HepG2 (cell line): ENCODE measurements around the gene CADM1. TPM values are rescaled to one million over a fixed set of nuclear protein-coding genes. Genes with fewer than 3 reads are reported as not detected.

Experiments
- ATAC-seq: fragments of 200-7000 bp; cut with Tn5 transposase; 3 replicates; pipeline ENCODE4 v1.9.1; 2020; ENCODE audit warnings: mild to moderate bottlenecking, moderate library complexity
- BruUV-seq: library from RNA; stranded (reverse); fragments of 400-500 nt; replicated peaks from 2 replicates; lab custom pipeline; 2021; lab: Mats Ljungman, UMichigan
- CTCF ChIA-PET: fragments of 300-600 bp; formaldehyde crosslinking; extraction: SDS; loops from one replicate; lab custom pipeline; 2021; ENCODE audit warnings: low total read pairs, inconsistent platforms, low intra/inter-chr PET ratio; lab: Yijun Ruan, JAX
- POLR2A ChIA-PET: fragments of 350-600 bp; sonication (Branson Sonifier 250); formaldehyde crosslinking; loops from one replicate; lab custom pipeline; 2020; ENCODE audit warnings: antibody characterized with exemption, inconsistent platforms; lab: Yijun Ruan, JAX
- DNase-seq: peaks from one replicate; pipeline ENCODE4 v3.0.0-alpha.2; 2015; ENCODE audit warnings: low spot score
- FAIRE-seq: peaks from 3 replicates; lab custom pipeline; 2011; peaks lifted over from hg19 to GRCh38; lab: Jason Lieb, UNC
- H2AFZ ChIP-seq: one replicate; pipeline ENCODE4 v1.6.1; 2011; ENCODE audit warnings: low read length, inconsistent platforms
- H3K27ac ChIP-seq: fragments of 300-600 bp; 3 replicates; pipeline ENCODE4 v1.8.0; 2011; ENCODE audit warnings: mixed run types, mild to moderate bottlenecking, mixed read lengths, low read length, inconsistent platforms; ENCODE audit not compliant: insufficient read depth; ENCODE audit errors: extremely low read length
- H3K27me3 ChIP-seq, 2 experiments: fragments of 200-600 bp in 1 of 2; 2 replicates in 1 of 2; 3 replicates in 1 of 2; pipeline versions ENCODE4 v1.6.0 to v1.8.0; 2011; ENCODE audit warnings: low read length in 2 of 2, mild to moderate bottlenecking in 2 of 2, moderate library complexity in 2 of 2, inconsistent platforms in 1 of 2; ENCODE audit not compliant: insufficient read depth in 2 of 2, control insufficient read depth in 1 of 2
- H3K36me3 ChIP-seq, 2 experiments: fragments of 200-600 bp in 1 of 2; replicated peaks in 1 of 2; 2 replicates in 1 of 2; 3 replicates in 1 of 2; pipeline versions ENCODE4 v1.5.1 to v1.8.0; 2011; ENCODE audit warnings: low read length in 2 of 2, inconsistent platforms in 1 of 2; ENCODE audit not compliant: insufficient read depth in 2 of 2, control insufficient read depth in 1 of 2
- H3K4me1 ChIP-seq: 2 replicates; pipeline ENCODE4 v1.5.1; 2012; ENCODE audit warnings: low read length, inconsistent platforms; ENCODE audit not compliant: insufficient read depth
- H3K4me2 ChIP-seq: 2 replicates; pipeline ENCODE4 v1.6.0; 2011; ENCODE audit warnings: low read depth, low read length, inconsistent platforms
- H3K4me3 ChIP-seq, 3 experiments: fragments of 200-600 bp in 1 of 3; sonication (generic), shearing (Covaris generic) in 1 of 3; replicated peaks in 1 of 3; 2 replicates each; pipeline ENCODE4 v1.5.1; 2011 to 2016; ENCODE audit warnings: low read length in 3 of 3, inconsistent platforms in 2 of 3, low read depth in 2 of 3, mild to moderate bottlenecking in 2 of 3, control low read depth in 1 of 3, mixed read lengths in 1 of 3; ENCODE audit not compliant: insufficient read depth in 1 of 3
- H3K79me2 ChIP-seq: one replicate; pipeline ENCODE4 v1.6.1; 2011; ENCODE audit warnings: low read length, inconsistent platforms; ENCODE audit not compliant: insufficient read depth
- H3K9ac ChIP-seq: 2 replicates; pipeline ENCODE4 v1.6.0; 2011; ENCODE audit warnings: mild to moderate bottlenecking, low read depth, low read length, inconsistent platforms; ENCODE audit not compliant: insufficient read depth
- H3K9me3 ChIP-seq: 2 replicates; pipeline ENCODE4 v1.5.1; 2012; ENCODE audit warnings: mild to moderate bottlenecking, low read length
- H4K20me1 ChIP-seq: 2 replicates; pipeline ENCODE4 v1.6.0; 2011; ENCODE audit warnings: inconsistent platforms, mild to moderate bottlenecking, low read length, moderate library complexity; ENCODE audit not compliant: insufficient read depth
- GTF3A ChIP-seq: sonication (generic); formaldehyde crosslinking; conservative IDR thresholded peaks from 2 replicates; pipeline ENCODE4 v1.4.0; 2020; ENCODE audit warnings: mild to moderate bottlenecking, missing genetic modification reagents
- NCOA1 ChIP-seq: sonication (generic); formaldehyde crosslinking; IDR thresholded peaks from 2 replicates; pipeline ENCODE4 v1.9.0; 2021; ENCODE audit warnings: missing genetic modification reagents
- REPIN1 ChIP-seq: sonication (generic); formaldehyde crosslinking; IDR thresholded peaks from 2 replicates; pipeline ENCODE4 v1.8.0; 2022; ENCODE audit warnings: missing genetic modification reagents, low read depth, mild to moderate bottlenecking, borderline replicate concordance
- SMAD1 ChIP-seq: sonication (generic); formaldehyde crosslinking; IDR thresholded peaks from 2 replicates; pipeline ENCODE4 v1.4.0; 2020; ENCODE audit warnings: missing genetic modification reagents, low read depth, mild to moderate bottlenecking, borderline replicate concordance
- SP4 ChIP-seq: sonication (generic); formaldehyde crosslinking; IDR thresholded peaks from 2 replicates; pipeline ENCODE4 v1.8.1; 2023; ENCODE audit warnings: mild to moderate bottlenecking, missing genetic modification reagents
- ZNF230 ChIP-seq: sonication (generic); formaldehyde crosslinking; IDR thresholded peaks from 2 replicates; pipeline ENCODE4 v1.4.0; 2020; ENCODE audit warnings: mild to moderate bottlenecking, missing genetic modification reagents
- ZNF256 ChIP-seq: sonication (generic); formaldehyde crosslinking; conservative IDR thresholded peaks from 2 replicates; pipeline ENCODE4 v1.4.0; 2020; ENCODE audit warnings: missing genetic modification reagents
- ZNF30 ChIP-seq: sonication (generic); formaldehyde crosslinking; IDR thresholded peaks from 2 replicates; pipeline ENCODE4 v1.5.0; 2020; ENCODE audit warnings: mild to moderate bottlenecking, missing genetic modification reagents
- ZNF496 ChIP-seq: sonication (generic); formaldehyde crosslinking; IDR thresholded peaks from 2 replicates; pipeline ENCODE4 v1.8.1; 2023; ENCODE audit warnings: mild to moderate bottlenecking, moderate library complexity, missing genetic modification reagents; ENCODE audit not compliant: insufficient replicate concordance
- WGBS: methylation state at CpG from one replicate; pipeline ENCODE4 v1.1.6; 2017; ENCODE audit warnings: low lambda C conversion rate; 5-methylcytosine and 5-hydroxymethylcytosine counted together
- in situ Hi-C: cut with HindIII; loops from 2 replicates; pipeline ENCODE4 v1.10.0; 2017; ENCODE audit warnings: low pct_unique_long_range_greater_than_20kb; ENCODE audit not compliant: extremely low pct_ligation_motif_present
- intact Hi-C: fragments of 100-400 bp; cut with micrococcal nuclease; formaldehyde crosslinking; loops from one replicate; pipeline ENCODE4 v1.10.0; 2022; ENCODE audit not compliant: unreplicated experiment
- polyA plus RNA-seq, 8 experiments: library from polyadenylated mRNA; depleted of rRNA in 3 of 8; stranded (reverse) in 7 of 8; unstranded in 1 of 8; fragments of >200 nt; fragmentation: Illumina TruSeq in 4 of 8; extraction: Trizol in 4 of 8; gene quantifications; 2 replicates each; pipeline versions ENCODE4 v1.2.1 to v1.2.3, GENCODE V29; 2011 to 2016; ENCODE audit warnings: low read depth in 4 of 8, missing spikeins in 1 of 8, mixed read lengths in 1 of 8; ENCODE audit not compliant: insufficient read depth in 1 of 8
- total RNA-seq, 5 experiments: library from RNA; depleted of rRNA; stranded (reverse); fragments of >200 nt; fragmentation: Illumina TruSeq; extraction: Trizol; gene quantifications; 2 replicates each; pipeline ENCODE4 v1.2.3, GENCODE V29; 2016; ENCODE audit warnings: low read depth in 1 of 5
- TF ChIP-seq, protein P1 (sequence below): sonication (generic); formaldehyde crosslinking; IDR thresholded peaks from 2 replicates; pipeline ENCODE4 v1.4.0; 2020; ENCODE audit warnings: mild to moderate bottlenecking, missing genetic modification reagents
- TF ChIP-seq, protein P2 (sequence below): sonication (generic); formaldehyde crosslinking; conservative IDR thresholded peaks from 2 replicates; pipeline ENCODE4 v1.4.0; 2020; ENCODE audit warnings: missing genetic modification reagents
- TF ChIP-seq, protein P3 (sequence below): sonication (generic); formaldehyde crosslinking; IDR thresholded peaks from 2 replicates; pipeline ENCODE4 v1.4.0; 2020; ENCODE audit warnings: mild to moderate bottlenecking, missing genetic modification reagents, borderline replicate concordance

Gene CADM1
- total and polyA plus RNA-seq, 2 of the 13 experiments (the other 11 are each of a cell fraction or from before 2014, with no cell fraction given) = 71.3 to 122 TPM

DNA sequence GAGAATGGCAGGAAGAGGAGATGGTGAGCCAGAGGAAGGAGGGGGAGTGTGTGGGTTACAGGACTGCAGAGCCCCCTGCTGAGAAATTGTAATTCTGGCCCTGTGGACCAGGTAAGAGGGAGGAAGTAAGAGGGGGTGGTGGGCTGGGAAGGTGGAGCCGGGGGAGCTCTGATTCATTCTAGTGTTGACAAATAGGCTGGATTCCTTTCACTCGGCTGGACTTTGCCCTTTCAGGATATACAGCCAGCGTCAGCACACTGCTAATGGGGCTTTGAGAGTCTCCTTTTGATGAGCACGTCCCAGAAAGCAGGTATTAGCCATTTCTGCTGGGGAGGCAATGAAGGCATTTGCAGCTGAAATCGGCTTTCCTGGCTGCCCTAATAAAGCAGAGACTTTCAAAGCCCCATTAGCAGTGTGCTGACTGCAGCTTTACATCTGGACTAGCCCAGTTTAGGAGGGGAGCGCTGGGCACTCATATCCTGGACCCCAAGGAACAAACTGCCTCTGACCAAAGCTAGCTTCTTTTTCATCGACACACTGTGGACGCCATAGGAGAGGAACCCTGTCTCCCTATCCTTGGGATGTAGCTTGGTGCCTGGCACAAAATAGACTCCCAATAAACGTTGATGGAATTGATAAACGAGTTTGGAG is 44.8 kb upstream of the CADM1 start (continued):
- TF ChIP-seq, protein P1, sequence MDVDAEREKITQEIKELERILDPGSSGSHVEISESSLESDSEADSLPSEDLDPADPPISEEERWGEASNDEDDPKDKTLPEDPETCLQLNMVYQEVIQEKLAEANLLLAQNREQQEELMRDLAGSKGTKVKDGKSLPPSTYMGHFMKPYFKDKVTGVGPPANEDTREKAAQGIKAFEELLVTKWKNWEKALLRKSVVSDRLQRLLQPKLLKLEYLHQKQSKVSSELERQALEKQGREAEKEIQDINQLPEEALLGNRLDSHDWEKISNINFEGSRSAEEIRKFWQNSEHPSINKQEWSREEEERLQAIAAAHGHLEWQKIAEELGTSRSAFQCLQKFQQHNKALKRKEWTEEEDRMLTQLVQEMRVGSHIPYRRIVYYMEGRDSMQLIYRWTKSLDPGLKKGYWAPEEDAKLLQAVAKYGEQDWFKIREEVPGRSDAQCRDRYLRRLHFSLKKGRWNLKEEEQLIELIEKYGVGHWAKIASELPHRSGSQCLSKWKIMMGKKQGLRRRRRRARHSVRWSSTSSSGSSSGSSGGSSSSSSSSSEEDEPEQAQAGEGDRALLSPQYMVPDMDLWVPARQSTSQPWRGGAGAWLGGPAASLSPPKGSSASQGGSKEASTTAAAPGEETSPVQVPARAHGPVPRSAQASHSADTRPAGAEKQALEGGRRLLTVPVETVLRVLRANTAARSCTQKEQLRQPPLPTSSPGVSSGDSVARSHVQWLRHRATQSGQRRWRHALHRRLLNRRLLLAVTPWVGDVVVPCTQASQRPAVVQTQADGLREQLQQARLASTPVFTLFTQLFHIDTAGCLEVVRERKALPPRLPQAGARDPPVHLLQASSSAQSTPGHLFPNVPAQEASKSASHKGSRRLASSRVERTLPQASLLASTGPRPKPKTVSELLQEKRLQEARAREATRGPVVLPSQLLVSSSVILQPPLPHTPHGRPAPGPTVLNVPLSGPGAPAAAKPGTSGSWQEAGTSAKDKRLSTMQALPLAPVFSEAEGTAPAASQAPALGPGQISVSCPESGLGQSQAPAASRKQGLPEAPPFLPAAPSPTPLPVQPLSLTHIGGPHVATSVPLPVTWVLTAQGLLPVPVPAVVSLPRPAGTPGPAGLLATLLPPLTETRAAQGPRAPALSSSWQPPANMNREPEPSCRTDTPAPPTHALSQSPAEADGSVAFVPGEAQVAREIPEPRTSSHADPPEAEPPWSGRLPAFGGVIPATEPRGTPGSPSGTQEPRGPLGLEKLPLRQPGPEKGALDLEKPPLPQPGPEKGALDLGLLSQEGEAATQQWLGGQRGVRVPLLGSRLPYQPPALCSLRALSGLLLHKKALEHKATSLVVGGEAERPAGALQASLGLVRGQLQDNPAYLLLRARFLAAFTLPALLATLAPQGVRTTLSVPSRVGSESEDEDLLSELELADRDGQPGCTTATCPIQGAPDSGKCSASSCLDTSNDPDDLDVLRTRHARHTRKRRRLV (CRISPR knock-in tag) = no peak
- TF ChIP-seq NCOA1 (CRISPR knock-in tag) (no peak), ZNF496 (CRISPR knock-in tag) (no peak), SP4 (CRISPR knock-in tag) (no peak)

DNA sequence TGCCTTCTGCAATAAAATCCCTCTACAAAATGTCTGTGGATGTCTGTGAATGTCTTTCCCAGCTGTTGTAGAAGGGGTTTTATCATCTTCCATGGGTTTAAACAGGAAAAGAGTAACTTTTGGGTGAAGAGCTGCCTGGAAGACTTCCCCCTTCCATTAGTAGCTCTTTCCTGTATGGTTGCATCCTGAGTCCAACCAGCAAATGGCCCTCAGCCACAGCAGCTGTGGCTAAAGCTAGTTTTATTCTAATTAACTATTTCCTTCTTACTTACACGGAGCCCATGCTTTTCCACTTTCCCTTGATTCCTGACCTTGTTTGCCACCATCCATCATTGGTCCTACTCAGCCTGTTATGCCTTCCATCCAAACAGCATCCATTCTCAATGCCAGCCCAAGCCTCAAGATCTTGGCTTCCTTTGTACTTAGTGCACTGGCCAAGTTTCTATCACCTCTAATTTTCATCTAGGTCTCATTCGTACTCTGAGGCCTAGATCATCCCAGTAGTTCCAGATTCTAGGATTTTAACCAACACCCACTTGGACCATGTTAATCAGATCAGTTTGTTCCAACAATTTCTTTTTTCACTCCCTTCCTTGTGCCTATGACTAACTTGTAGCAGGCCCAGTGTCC is 41.5 kb upstream of the CADM1 start:
- H3K79me2 ChIP-seq = no peaks in the 10 kb centered on the region
- no peaks in the 10 kb centered on the region for H3K9me3 ChIP-seq
- no peak overlapping the region for H3K4me2 ChIP-seq
- H2AFZ ChIP-seq = no peak overlapping the region
- DNase-seq = no peak
- no peaks in the 10 kb centered on the region for H3K36me3 ChIP-seq
- 38% methylated on average over 2 of the region's 2 CpGs for WGBS
- ATAC-seq = no peak
- ChIA-PET POLR2A (no interaction called here), CTCF (no interaction called here)
- intact Hi-C loops (loop anchor here (10.0 kb wide), 1 partner anchor 129 kb away; no protein-coding TSS in a partner anchor), in situ Hi-C loops (no loop called here)
- FAIRE-seq = no peak
- no peaks in the 10 kb centered on the region for H4K20me1 ChIP-seq
- no peak overlapping the region for H3K27ac ChIP-seq
- no peak overlapping the region for H3K9ac ChIP-seq
- H3K4me3 ChIP-seq = no peak overlapping the region
- no TSS peak for BruUV-seq
- peaks cover 1 to 5% of the 10 kb centered on the region in 2 experiments; a peak in 1 of 5 replicates for H3K27me3 ChIP-seq
- H3K4me1 ChIP-seq = peaks cover 31% of the 10 kb centered on the region
- TF ChIP-seq GTF3A (no peak), ZNF30 (CRISPR knock-in tag) (no peak), SMAD1 (no peak), ZNF230 (no peak), ZNF256 (CRISPR knock-in tag) (no peak), REPIN1 (CRISPR knock-in tag) (no peak)
- TF ChIP-seq, protein P2, sequence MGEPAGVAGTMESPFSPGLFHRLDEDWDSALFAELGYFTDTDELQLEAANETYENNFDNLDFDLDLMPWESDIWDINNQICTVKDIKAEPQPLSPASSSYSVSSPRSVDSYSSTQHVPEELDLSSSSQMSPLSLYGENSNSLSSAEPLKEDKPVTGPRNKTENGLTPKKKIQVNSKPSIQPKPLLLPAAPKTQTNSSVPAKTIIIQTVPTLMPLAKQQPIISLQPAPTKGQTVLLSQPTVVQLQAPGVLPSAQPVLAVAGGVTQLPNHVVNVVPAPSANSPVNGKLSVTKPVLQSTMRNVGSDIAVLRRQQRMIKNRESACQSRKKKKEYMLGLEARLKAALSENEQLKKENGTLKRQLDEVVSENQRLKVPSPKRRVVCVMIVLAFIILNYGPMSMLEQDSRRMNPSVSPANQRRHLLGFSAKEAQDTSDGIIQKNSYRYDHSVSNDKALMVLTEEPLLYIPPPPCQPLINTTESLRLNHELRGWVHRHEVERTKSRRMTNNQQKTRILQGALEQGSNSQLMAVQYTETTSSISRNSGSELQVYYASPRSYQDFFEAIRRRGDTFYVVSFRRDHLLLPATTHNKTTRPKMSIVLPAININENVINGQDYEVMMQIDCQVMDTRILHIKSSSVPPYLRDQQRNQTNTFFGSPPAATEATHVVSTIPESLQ (CRISPR knock-in tag) = no peak
- TF ChIP-seq, protein P3, sequence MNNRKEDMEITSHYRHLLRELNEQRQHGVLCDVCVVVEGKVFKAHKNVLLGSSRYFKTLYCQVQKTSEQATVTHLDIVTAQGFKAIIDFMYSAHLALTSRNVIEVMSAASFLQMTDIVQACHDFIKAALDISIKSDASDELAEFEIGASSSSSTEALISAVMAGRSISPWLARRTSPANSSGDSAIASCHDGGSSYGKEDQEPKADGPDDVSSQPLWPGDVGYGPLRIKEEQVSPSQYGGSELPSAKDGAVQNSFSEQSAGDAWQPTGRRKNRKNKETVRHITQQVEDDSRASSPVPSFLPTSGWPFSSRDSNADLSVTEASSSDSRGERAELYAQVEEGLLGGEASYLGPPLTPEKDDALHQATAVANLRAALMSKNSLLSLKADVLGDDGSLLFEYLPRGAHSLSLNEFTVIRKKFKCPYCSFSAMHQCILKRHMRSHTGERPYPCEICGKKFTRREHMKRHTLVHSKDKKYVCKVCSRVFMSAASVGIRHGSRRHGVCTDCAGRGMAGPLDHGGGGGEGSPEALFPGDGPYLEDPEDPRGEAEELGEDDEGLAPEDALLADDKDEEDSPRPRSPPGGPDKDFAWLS (CRISPR knock-in tag) = no peak
